A549 treated with CORT108297 at 1 μM for 4 hours (cell line): ENCODE data around the gene OR51M1. TPM values are rescaled to one million over a fixed set of nuclear protein-coding genes. Genes with fewer than 3 reads are reported as not detected.

Source experiments
- total RNA-seq: library from RNA; stranded (reverse); fragments of 200-300 nt; extraction: Qiagen RNA extraction; gene quantifications from 5 replicates; pipeline ENCODE4 v1.2.3, GENCODE V29; 2022

OR51M1 gene, protein sequence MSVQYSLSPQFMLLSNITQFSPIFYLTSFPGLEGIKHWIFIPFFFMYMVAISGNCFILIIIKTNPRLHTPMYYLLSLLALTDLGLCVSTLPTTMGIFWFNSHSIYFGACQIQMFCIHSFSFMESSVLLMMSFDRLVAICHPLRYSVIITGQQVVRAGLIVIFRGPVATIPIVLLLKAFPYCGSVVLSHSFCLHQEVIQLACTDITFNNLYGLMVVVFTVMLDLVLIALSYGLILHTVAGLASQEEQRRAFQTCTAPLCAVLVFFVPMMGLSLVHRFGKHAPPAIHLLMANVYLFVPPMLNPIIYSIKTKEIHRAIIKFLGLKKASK
- not detected in 5 replicates for total RNA-seq

DNA sequence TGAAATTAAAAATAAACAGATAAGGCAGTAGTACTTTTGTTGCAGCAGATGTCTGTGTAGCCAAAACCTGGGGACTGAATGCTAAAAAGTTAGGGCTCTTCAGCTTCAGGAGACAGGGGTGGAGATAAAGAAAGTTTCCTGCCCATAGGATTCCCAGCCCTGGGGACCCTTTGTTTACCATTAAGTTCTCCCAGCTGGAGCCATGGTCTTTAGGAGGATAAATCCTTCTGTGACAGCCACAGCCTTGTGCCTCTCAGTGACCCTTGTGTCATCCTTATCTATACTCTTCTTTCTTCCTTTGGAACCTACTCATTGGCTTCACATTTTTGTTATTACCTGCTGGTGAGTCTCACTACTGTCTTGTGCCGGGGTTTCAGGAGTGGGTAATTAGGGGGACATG, at the start of gene OR51M1:
OR51M1 (plus strand) TSS at position 237 of the 400 bp plus-strand sequence. CDS start 5,587 bp downstream, outside the sequence.

DNA sequence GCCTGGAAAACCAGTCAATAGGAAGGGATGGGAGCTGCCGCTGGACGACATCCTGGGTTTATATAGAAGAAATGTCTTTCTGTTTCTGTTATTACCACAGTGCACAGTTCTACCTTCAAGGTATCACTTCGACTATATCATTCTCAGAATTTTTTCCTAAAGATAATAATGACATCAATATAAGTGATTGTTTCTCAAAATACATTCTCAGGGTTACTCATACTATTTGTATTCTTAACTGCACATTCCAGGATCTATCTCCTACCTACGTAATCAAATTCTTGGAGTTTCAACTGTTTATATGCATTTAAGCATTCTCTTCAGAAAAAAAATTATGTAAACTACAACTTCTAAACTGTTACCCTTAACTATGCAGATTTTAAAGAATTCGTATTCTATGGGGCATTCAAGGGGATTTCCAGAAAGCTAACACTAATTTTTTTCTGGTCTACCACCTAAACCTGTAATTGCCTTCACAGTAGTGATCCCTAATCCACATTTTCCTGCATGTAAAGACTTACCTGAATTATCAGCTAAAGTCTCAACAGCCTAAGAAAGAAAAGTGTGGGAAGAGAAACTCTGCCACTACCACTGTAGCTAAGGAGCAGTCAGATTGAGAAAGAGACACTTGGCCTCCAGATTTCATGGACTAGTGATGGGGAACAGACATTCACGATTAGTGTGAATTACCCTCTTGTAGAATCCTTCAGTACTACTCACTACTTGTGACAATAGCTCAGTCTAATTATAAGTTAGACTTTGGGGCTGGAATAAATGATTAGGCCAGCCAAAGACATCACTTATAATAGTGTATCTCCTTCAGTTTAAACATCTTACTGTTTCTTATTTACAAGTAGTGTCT, 39.9 kb upstream of the OR51M1 start, which contains the start of gene OR51B5:
OR51B5 (minus strand) TSS at position 51 of the 862 bp plus-strand sequence; CDS start at position 51, 0 bp downstream.

DNA sequence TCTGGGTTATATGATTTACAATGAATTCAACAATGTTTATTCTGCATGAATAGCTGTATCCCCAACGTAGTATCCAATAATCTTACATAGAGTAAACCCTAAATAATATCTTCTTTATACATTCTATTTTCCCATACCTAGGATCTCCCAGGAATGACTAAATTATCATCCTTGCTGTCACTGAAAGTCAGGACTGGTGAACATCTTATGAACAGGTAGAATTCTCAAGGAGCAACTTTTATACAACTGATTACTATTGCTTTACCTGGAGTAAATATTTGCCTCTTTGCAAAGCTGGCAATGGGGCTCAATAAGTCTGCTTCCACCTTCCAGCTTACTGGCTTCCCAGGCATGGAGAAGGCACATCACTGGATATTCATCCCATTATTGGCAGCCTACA, 32.4 kb upstream of the OR51M1 start, which contains the start of gene OR51B6:
OR51B6 (plus strand) TSS at position 301 of the 400 bp plus-strand sequence; CDS start at position 301, 0 bp downstream.

DNA sequence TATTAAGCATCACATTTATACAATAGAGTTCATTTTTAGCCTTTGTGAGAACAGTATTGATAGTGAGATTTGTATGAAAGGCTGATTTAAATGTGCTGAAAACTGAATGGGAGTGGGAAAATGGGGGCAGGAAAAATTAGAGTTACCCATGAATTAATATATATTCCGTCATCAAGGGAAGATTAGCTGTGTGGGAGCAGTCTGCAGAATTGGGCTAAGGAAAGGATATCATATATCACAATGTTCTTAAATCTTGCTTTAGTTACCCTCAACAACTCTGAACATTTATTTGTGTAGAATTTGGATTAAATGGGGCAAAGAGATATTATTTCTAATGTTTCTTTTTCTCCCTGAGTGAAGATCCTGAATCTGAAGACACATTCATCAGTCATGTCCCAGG, 38.2 kb downstream of the OR51M1 start, which contains the start of gene OR51Q1:
OR51Q1 (plus strand) TSS at position 301 of the 400 bp plus-strand sequence; CDS start at position 391, 90 bp downstream.

DNA sequence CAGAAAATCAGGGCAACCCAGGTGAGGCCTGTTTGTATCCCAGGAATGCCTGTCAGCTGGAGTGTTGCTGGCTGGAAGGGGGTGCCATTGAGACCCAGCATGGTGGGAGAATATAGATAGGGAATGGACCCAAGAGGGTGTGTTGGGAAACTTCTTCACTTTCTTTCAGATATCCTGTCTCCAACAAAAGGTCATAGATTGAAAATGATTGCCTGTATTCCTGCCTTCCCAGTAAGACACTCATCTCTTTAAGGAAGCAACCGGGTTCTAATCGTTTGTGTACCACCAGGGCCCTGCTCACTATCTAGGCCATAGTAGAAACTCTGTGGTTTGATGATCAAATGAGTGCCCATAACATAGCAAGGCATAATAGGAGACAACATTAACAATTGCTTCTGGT, 57.8 kb downstream of the OR51M1 start, which contains the start of gene OR51I1:
OR51I1 (minus strand) TSS at position 101 of the 400 bp plus-strand sequence; CDS start at position 101, 0 bp downstream.

Other genes starting within 250 kb of the OR51M1 start
- not detected in 5 replicates for gene OR52A5, start 245.5 kb upstream of the OR51M1 start, total RNA-seq
- gene OR52A1, start 229.1 kb upstream of the OR51M1 start, total RNA-seq = not detected in 5 replicates
- gene OR51V1, start 183.1 kb upstream of the OR51M1 start, total RNA-seq = not detected in 5 replicates
- not detected in 5 replicates for gene HBB, start 156.7 kb upstream of the OR51M1 start, total RNA-seq
- gene HBD, start 149.3 kb upstream of the OR51M1 start, total RNA-seq = not detected in 5 replicates
- not detected in 5 replicates for gene HBG1, start 134.0 kb upstream of the OR51M1 start, total RNA-seq
- not detected in 5 replicates for gene HBG2, start 129.0 kb upstream of the OR51M1 start, total RNA-seq
- gene HBE1, start 113.9 kb upstream of the OR51M1 start, total RNA-seq = 0.15 to 0.29 TPM (median 0.21 TPM) in 3 of 5 replicates, not detected in the others
- not detected in 5 replicates for gene OR51B4, start 81.9 kb upstream of the OR51M1 start, total RNA-seq
- gene OR51B2, start 59.5 kb upstream of the OR51M1 start, total RNA-seq = not detected in 5 replicates
- not detected in 5 replicates for gene OR51B5, start 40.3 kb upstream of the OR51M1 start, total RNA-seq
- not detected in 5 replicates for gene OR51B6, start 32.3 kb upstream of the OR51M1 start, total RNA-seq
- not detected in 5 replicates for gene OR51Q1, start 38.3 kb downstream of the OR51M1 start, total RNA-seq
- gene OR51I1, start 57.7 kb downstream of the OR51M1 start, total RNA-seq = not detected in 5 replicates
- gene OR51I2, start 65.5 kb downstream of the OR51M1 start, total RNA-seq = not detected in 5 replicates
- not detected in 5 replicates for gene OR52D1, start 104.9 kb downstream of the OR51M1 start, total RNA-seq
- not detected in 5 replicates for gene UBQLN3, start 126.1 kb downstream of the OR51M1 start, total RNA-seq
- 0.04 TPM in 1 of 5 replicates, not detected in the others for gene UBQLNL, start 132.9 kb downstream of the OR51M1 start, total RNA-seq
- not detected in 5 replicates for gene OR52H1, start 164.7 kb downstream of the OR51M1 start, total RNA-seq
- gene OR52B6, start 197.1 kb downstream of the OR51M1 start, total RNA-seq = not detected in 5 replicates
- gene TRIM6, start 212.8 kb downstream of the OR51M1 start, total RNA-seq = 10.4 to 13.1 TPM (median 12.8 TPM) in 5 replicates
- gene TRIM34, start 241.2 kb downstream of the OR51M1 start, total RNA-seq = 2.8 to 4.3 TPM (median 3.7 TPM) in 5 replicates